ENCODE results near the gene C20orf144.

Gene C20orf144

GRCh38 chr20:33677991-33678702 is 16.0 kb downstream of the C20orf144 start:
- DNase-seq, result no peak

GRCh38 chr20:33679758-33680485 is 17.8 kb downstream of the C20orf144 start:
- DNase-seq, result no peak

DNA sequence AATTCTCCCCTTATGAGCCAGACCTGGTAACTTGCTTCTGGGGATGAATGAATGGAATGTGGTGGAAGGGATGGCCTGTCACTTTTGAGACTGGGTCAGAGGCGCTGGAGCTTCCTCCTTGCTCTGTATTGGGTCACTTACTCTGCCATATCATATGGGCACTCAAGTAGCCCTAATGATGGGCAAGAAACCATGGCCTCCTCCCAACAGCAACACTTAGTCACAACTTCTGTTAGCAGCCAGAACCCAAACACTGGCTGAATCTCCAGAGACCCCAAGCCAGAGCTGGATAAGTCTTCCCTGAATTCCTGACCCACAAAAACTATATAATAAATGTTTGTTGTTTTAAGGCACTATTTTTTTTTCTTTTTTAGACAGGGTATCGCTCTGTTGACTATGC is 18.6 kb downstream of the C20orf144 start:
- DNase-seq, result no peak

DNA sequence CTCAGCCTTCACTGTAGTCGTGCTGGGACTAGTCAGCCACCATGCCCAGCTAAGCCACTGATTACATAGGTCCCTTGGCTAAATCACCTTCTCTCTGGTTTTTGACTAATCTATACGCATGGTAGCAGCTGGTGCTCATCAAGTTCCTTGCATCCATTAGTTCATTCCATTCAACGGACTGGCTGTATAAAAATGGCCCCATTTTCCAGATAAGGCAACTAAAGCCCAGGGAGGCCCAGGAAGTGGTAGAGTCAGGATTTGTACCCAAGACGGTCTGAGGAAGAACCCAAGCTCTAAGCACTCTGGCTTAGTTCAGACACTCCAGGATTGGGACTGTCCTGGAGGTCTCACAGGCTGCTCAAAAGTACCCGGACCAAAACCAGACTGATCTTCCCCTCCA is 19.2 kb downstream of the C20orf144 start:
- no peak for DNase-seq

- no peak for DNase-seq
Measured at GRCh38 chr20:33681728-33682353, 19.7 kb downstream of the C20orf144 start.

DNA sequence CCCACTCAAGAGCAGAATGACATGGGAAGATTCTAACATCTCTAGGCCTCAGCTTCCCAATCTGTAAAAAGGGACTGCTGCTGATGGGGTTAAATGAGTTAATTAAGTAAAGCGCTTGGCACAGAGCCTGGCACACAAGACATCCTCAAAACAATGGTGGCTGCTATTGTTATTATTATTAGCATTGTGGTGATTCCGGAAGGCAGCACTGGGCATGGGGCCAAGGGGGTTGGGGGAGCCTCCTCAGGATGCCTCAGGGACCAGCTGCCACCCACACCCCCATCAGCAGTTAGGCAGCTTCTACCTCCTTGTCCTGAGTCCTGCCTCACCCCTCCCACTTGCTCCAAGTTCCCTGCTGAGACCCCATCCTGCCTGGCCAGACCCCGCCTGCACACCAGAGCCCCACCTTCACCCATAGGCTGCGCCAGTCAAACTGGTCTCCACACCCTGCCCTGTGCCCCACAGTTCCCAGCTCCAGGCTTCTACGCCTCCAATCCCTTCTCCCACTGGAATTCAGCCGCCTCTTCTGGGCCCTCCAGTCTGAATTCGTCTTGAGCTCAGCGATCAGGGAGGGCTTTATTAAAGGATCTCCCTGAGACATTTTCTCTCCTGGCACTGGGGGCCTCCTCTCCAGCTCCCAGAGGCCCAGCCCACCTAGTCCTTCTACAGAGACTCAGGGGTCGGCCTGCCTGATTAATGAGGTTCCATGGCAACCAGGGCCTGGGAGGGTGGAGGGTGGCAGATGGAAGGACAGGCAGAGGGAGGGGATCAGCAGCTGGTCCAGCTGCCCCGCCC is 22.6 kb downstream of the C20orf144 start:
- no peak for DNase-seq

GRCh38 chr20:33685328-33686099 is 23.4 kb downstream of the C20orf144 start:
- DNase-seq, result peak; percentile 71

- peak; percentile 95 for DNase-seq
Measured at GRCh38 chr20:33686100-33686983, 24.2 kb downstream of the C20orf144 start, which contains the start of gene E2F1. E2F1 (minus strand) TSS chr20:33686385; CDS start chr20:33686264, 121 bp downstream.

DNA sequence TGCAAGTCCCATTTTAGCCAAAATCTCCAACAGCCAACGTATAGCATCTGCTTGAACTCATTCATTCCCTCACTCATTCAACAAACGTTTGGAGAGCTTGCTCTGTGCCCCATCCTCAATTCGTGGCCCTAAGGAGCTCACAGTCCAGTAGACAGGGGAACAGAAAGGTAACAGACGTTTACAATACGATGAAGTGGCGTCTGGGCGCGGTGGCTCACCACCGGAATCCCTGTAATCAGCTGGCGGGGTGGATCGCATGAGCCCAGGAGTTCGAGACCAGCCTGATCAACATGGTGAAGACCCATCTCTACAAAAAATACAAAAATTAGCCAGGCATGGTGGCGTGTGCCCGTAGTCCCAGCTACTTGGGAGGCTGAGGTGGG is 24.8 kb downstream of the C20orf144 start:
- no peak for DNase-seq

DNA sequence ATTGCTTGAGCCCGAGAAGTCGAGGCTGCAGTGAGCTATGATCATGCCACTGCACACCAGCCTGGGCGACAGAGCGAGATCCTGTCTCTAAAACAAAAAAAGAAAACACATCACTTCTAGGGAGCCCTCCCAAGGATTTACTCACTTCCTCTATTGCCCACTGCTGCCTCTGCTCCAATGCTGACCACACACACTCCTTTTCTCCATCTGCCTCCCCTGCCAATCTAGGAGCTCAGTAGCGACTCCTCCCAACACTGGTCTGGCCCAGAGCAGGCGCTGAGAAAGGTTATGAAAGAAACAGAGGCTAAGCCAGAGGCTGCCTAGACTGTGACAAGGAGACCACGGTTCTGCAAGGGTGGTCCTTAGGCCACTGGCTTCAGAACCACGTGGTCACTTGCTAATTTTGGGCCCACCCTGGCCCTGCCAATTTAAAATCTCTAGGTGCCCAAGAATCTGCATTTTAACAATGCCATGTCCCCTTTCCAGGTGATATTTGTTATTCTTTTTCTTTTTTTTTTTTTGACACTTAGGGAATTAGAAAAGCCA is 25.3 kb downstream of the C20orf144 start:
- DNase-seq, result no peak

DNA sequence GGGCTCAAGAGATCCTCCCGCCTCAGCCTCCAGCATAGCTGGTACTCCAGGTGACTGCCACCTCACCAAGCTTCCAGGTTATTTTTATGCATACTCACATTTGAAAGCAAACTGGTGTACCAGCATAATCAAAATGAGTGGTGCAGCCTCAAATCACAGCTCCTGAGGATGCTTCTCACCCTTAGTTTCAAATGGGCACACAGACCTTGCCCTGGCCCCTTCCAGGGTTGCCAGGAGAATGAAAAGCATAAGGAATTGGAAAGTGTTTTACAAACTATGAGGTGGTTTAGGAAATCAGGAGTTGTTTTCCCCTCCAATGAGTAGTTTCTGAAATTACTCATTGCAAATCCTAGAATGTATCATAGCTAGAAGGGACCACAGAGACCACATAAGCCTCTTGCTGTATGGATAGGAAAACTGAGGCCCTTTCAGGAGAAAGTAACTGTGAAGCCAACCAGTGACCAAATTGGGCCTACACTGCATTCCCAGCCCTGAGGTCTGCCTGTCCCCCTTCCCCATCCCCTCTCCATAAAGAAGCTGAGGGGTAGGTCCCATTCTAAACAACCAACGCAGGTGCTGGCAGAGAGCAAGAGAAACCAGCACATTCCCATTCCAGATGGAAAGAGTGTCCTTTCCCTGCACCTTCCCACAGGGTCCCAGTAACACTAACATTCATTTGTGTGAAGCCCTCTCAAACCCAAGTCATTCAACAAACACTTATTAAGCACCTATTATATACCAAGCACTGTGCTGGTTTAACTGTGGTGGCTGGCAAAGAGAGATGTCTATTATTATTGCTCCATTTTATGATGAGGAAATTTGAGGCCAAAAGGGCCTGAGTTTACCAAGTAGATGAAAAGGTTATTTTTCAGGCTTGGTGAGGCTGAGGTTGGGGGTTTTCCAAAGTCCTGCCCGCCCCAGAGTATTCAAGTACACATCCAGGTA is 26.1 kb downstream of the C20orf144 start:
- DNase-seq, result no peak

DNA sequence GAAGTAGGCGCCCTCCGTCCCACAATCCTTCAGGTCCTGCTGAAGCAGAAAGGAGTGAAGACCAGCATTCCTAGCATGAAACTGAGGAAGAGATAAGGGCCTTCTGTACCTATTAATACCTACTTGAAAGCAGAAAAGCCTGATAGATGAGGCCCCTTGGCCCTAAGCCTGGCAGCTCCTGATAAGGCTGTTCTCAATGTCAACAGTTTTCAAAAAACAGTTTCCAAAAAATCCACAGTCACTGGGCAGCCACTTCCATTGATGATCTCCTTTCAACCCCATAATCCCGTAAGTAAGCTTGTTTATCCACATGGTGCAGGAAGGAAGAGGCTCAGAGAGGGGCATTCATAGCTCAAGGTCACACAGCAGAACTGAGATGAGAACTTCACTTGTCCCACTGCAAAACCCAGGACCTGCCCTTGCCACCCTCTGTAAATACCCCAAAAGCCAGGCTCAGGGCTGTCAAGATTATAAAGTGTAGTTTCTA is 26.9 kb downstream of the C20orf144 start:
- no peak for DNase-seq

GRCh38 chr20:33689493-33689892 is 27.4 kb downstream of the C20orf144 start:
- DNase-seq, result no peak

GRCh38 chr20:33689973-33690372 is 27.8 kb downstream of the C20orf144 start:
- no peak for DNase-seq

GRCh38 chr20:33693289-33693688 is 31.2 kb downstream of the C20orf144 start:
- no peak for DNase-seq

- DNase-seq, result no peak
Measured at GRCh38 chr20:33693741-33694638, 31.9 kb downstream of the C20orf144 start.

GRCh38 chr20:33694639-33695012 is 32.5 kb downstream of the C20orf144 start:
- DNase-seq, result no peak

- no peak for DNase-seq
Measured at GRCh38 chr20:33696448-33696847, 34.3 kb downstream of the C20orf144 start.

DNA sequence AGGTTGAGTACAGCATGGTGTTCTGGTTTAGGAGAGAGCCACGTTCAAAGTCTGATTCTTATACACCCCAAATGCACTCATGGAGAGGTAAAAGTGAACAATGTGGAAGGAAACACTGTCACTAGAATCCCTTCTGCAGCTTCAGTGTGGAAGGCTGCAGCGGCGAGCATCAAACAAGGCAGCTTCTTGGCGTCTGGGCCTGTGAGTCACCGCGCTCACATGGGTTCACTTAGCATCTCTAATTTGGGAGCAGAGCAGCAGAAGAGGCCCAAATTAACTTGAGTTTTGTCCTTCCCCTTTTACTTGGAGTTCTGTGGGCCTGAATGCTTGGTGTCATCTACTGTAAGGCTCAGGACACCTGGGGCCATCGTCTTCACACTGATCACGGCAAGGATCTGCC is 35.0 kb downstream of the C20orf144 start:
- no peak for DNase-seq
